GM10248 (cell line): ENCODE measurements around the gene CFAP54.

Experiments used
- CTCF ChIA-PET: fragments of 300-600 bp; sonication (Branson Sonifier 250); formaldehyde crosslinking; extraction: SDS; loops from one replicate; lab custom pipeline; 2021; ENCODE audit warnings: antibody characterized with exemption; lab: Yijun Ruan, JAX
- POLR2A ChIA-PET: fragments of 350-650 bp; sonication (Branson Sonifier 250); formaldehyde crosslinking; extraction: SDS; loops from one replicate; lab custom pipeline; 2020; ENCODE audit warnings: antibody characterized with exemption; lab: Yijun Ruan, JAX
- DNase-seq: peaks from one replicate; pipeline ENCODE4 v3.0.0; 2012; ENCODE audit errors: extremely low spot score
- CTCF ChIP-seq: IDR thresholded peaks from 2 replicates; pipeline ENCODE4 v1.5.1; 2012; ENCODE audit warnings: mild to moderate bottlenecking, low read depth; ENCODE audit errors: extremely low read depth, missing control alignments, control extremely low read depth

Gene CFAP54

GRCh38 chr12:96729886-96730285 is 240.5 kb downstream of the CFAP54 start:
- CTCF ChIA-PET = no interaction called here
- no peak for DNase-seq
- POLR2A ChIA-PET = no interaction called here
- TF ChIP-seq CTCF = no peak

- no peak for TF ChIP-seq CTCF
- no peak for DNase-seq
- POLR2A ChIA-PET = no interaction called here
- CTCF ChIA-PET = no interaction called here
Observed at GRCh38 chr12:96743606-96744005, 254.2 kb downstream of the CFAP54 start.

- no peak for TF ChIP-seq CTCF
- ChIA-PET CTCF (interaction anchor here (1.2 kb wide), 1 partner anchor 10 kb away, joined by 3 read pairs; no protein-coding TSS in a partner anchor), POLR2A (no interaction called here)
- no peak for DNase-seq
Observed at GRCh38 chr12:96749999-96750398, 260.6 kb downstream of the CFAP54 start.

- CTCF ChIA-PET = interaction anchor here (1.0 to 1.5 kb wide), 3 partner anchors 9 to 81 kb away, joined by 3 read pairs; no protein-coding TSS in a partner anchor
Observed at GRCh38 chr12:96751626-96752025, 262.2 kb downstream of the CFAP54 start.

GRCh38 chr12:96752211-96752610 is 262.8 kb downstream of the CFAP54 start:
- ChIA-PET CTCF (interaction anchor here (1.5 kb wide), 1 partner anchor 52 kb away, joined by 3 read pairs; no protein-coding TSS in a partner anchor), POLR2A (no interaction called here)
- DNase-seq = no peak
- TF ChIP-seq CTCF = no peak

More at GRCh38 chr12:96751626-96752025, 262.2 kb downstream of the CFAP54 start:
- no peak for TF ChIP-seq CTCF
- POLR2A ChIA-PET = no interaction called here
- no peak for DNase-seq

- TF ChIP-seq CTCF = no peak
Observed at GRCh38 chr12:96766232-96766631, 276.9 kb downstream of the CFAP54 start.

More at GRCh38 chr12:96766232-96766631, 276.9 kb downstream of the CFAP54 start:
- CTCF ChIA-PET = interaction anchor here (1.1 kb wide), 1 partner anchor 12 kb away, joined by 3 read pairs; no protein-coding TSS in a partner anchor
- no peak for DNase-seq
- POLR2A ChIA-PET = no interaction called here
